H1 (cell line): ENCODE data around the gene NTPCR. TPM values are rescaled to one million over a fixed set of nuclear protein-coding genes. Genes with fewer than 3 reads are reported as not detected.

ENCODE experiments used
- CTCF ChIA-PET: fragments of 300-600 bp; sonication (Branson Sonifier 250); formaldehyde crosslinking; loops from one replicate; lab custom pipeline; 2021; ENCODE audit not compliant: partially characterized antibody; lab: Charles Lee
- POLR2A ChIA-PET: fragments of 300-600 bp; sonication (Branson Sonifier 250); formaldehyde crosslinking; loops from one replicate; lab custom pipeline; 2021; ENCODE audit warnings: inconsistent platforms; ENCODE audit not compliant: partially characterized antibody; lab: Charles Lee
- DNase-seq, 2 experiments: peaks; one replicate each; pipeline versions ENCODE4 v3.0.0 to v3.0.0-alpha.2; 2010 to 2022; ENCODE audit warnings: low spot score in 2 of 2, low read depth in 1 of 2, mixed read lengths in 1 of 2
- FAIRE-seq: peaks from 2 replicates; lab custom pipeline; 2011; peaks lifted over from hg19 to GRCh38; lab: Jason Lieb, UNC
- H2AFZ ChIP-seq: 2 replicates; pipeline ENCODE4 v1.8.1; 2012; ENCODE audit warnings: low read length, inconsistent platforms
- H2AK5ac ChIP-seq: 2 replicates; pipeline ENCODE4 v1.6.1; 2013; ENCODE audit warnings: low read depth, low read length
- H2BK120ac ChIP-seq: replicated peaks from 2 replicates; pipeline ENCODE3; 2013; ENCODE audit warnings: low read depth, low read length, inconsistent platforms
- H2BK12ac ChIP-seq: 2 replicates; pipeline ENCODE4 v1.6.1; 2013; ENCODE audit warnings: low read depth, low read length
- H2BK15ac ChIP-seq: 2 replicates; pipeline ENCODE4 v1.6.1; 2013; ENCODE audit warnings: low read length
- H2BK20ac ChIP-seq: 2 replicates; pipeline ENCODE4 v1.6.1; 2013; ENCODE audit warnings: low read length
- H2BK5ac ChIP-seq: 2 replicates; pipeline ENCODE4 v1.6.1; 2013; ENCODE audit warnings: low read depth, low read length
- H3K14ac ChIP-seq: 2 replicates; pipeline ENCODE4 v1.6.1; 2013; ENCODE audit warnings: inconsistent platforms; ENCODE audit not compliant: insufficient read length
- H3K18ac ChIP-seq: 2 replicates; pipeline ENCODE4 v1.6.1; 2013; ENCODE audit warnings: low read length; ENCODE audit errors: extremely low read depth
- H3K23ac ChIP-seq: 2 replicates; pipeline ENCODE4 v1.6.1; 2013; ENCODE audit warnings: inconsistent platforms; ENCODE audit not compliant: insufficient read length
- H3K23me2 ChIP-seq: 2 replicates; pipeline ENCODE4 v1.6.1; 2013; ENCODE audit warnings: low read depth, low read length
- H3K27ac ChIP-seq: 2 replicates; pipeline ENCODE4 v1.6.1; 2011; ENCODE audit warnings: low read depth, low read length, inconsistent platforms
- H3K27me3 ChIP-seq, 4 experiments: replicated peaks in 1 of 4; 1 replicate in 1 of 4; 2 replicates in 3 of 4; pipeline versions ENCODE4 v1.6.1 to v1.8.1; 2011 to 2013; ENCODE audit warnings: low read length in 3 of 4, mild to moderate bottlenecking in 3 of 4, inconsistent platforms in 2 of 4, mixed read lengths in 2 of 4, moderate library complexity in 1 of 4; ENCODE audit not compliant: control insufficient read depth in 3 of 4, insufficient read depth in 3 of 4; ENCODE audit errors: extremely low read depth in 1 of 4
- H3K36me3 ChIP-seq, 4 experiments: 2 replicates each; pipeline versions ENCODE4 v1.6.1 to v1.8.1; 2011 to 2013; ENCODE audit warnings: mild to moderate bottlenecking in 4 of 4, low read length in 3 of 4, moderate library complexity in 2 of 4, control low read depth in 1 of 4, inconsistent platforms in 1 of 4; ENCODE audit not compliant: insufficient read depth in 4 of 4, control insufficient read depth in 2 of 4
- H3K4ac ChIP-seq: replicated peaks from 2 replicates; pipeline ENCODE3; 2013; ENCODE audit warnings: low read length, low read depth, mixed read lengths, inconsistent platforms; ENCODE audit not compliant: insufficient read length
- H3K4me1 ChIP-seq, 4 experiments: replicated peaks in 1 of 4; 1 replicate in 1 of 4; 2 replicates in 3 of 4; pipeline versions ENCODE4 v1.6.1 to v1.8.1; 2011 to 2013; ENCODE audit warnings: low read length in 3 of 4, inconsistent platforms in 2 of 4, mixed read lengths in 1 of 4; ENCODE audit not compliant: insufficient read depth in 4 of 4, control insufficient read depth in 3 of 4
- H3K4me2 ChIP-seq, 2 experiments: 2 replicates each; pipeline versions ENCODE4 v1.6.1 to v1.8.1; 2011 to 2013; ENCODE audit warnings: low read depth in 2 of 2, low read length in 2 of 2, control low read depth in 1 of 2, inconsistent platforms in 1 of 2, mild to moderate bottlenecking in 1 of 2; ENCODE audit not compliant: insufficient read depth in 1 of 2
- H3K4me3 ChIP-seq, 4 experiments: fragments of 200-600, 300-600 bp in 1 of 4; sonication (generic), shearing (Covaris generic), sonication (Bioruptor Twin) in 1 of 4; 2 replicates each; pipeline versions ENCODE4 v1.5.1 to v1.8.1; 2011 to 2016; ENCODE audit warnings: low read length in 4 of 4, low read depth in 3 of 4, control low read depth in 2 of 4, inconsistent platforms in 2 of 4, mild to moderate bottlenecking in 2 of 4, mixed read lengths in 1 of 4, moderate library complexity in 1 of 4; ENCODE audit not compliant: insufficient read depth in 2 of 4; ENCODE audit errors: extremely low read depth in 1 of 4
- H3K56ac ChIP-seq: replicated peaks from 2 replicates; pipeline ENCODE3; 2013; ENCODE audit warnings: low read depth, mild to moderate bottlenecking, mixed read lengths, low read length, inconsistent platforms; ENCODE audit not compliant: insufficient read length
- H3K79me1 ChIP-seq: 2 replicates; pipeline ENCODE4 v1.6.1; 2013; ENCODE audit warnings: low read depth, low read length, control low read depth
- H3K79me2 ChIP-seq, 2 experiments: 2 replicates each; pipeline versions ENCODE4 v1.6.1 to v1.8.1; 2012 to 2013; ENCODE audit warnings: low read length in 2 of 2, mild to moderate bottlenecking in 2 of 2, inconsistent platforms in 1 of 2; ENCODE audit not compliant: insufficient read depth in 2 of 2, control insufficient read depth in 1 of 2
- H3K9ac ChIP-seq, 4 experiments: replicated peaks in 1 of 4; 1 replicate in 1 of 4; 2 replicates in 3 of 4; pipeline versions ENCODE4 v1.6.1 to v1.8.1; 2011 to 2013; ENCODE audit warnings: low read depth in 3 of 4, low read length in 3 of 4, control low read depth in 2 of 4, mild to moderate bottlenecking in 2 of 4, moderate library complexity in 2 of 4, inconsistent platforms in 1 of 4; ENCODE audit errors: extremely low read depth in 1 of 4
- H3K9me3 ChIP-seq, 2 experiments: 2 replicates each; pipeline versions ENCODE4 v1.6.1 to v1.8.1; 2012 to 2013; ENCODE audit warnings: mild to moderate bottlenecking in 2 of 2, moderate library complexity in 2 of 2, control low read depth in 1 of 2, inconsistent platforms in 1 of 2, low read depth in 1 of 2, low read length in 1 of 2, mixed read lengths in 1 of 2; ENCODE audit not compliant: insufficient read depth in 2 of 2
- H4K20me1 ChIP-seq, 2 experiments: replicated peaks in 1 of 2; 2 replicates each; pipeline versions ENCODE3 to v1.8.1; 2011 to 2013; ENCODE audit warnings: inconsistent platforms in 2 of 2, low read length in 2 of 2, mild to moderate bottlenecking in 1 of 2; ENCODE audit not compliant: insufficient read depth in 2 of 2, control insufficient read depth in 1 of 2
- H4K5ac ChIP-seq: 2 replicates; pipeline ENCODE4 v1.6.1; 2013; ENCODE audit warnings: low read length, low read depth, mixed read lengths, inconsistent platforms; ENCODE audit not compliant: insufficient read length
- H4K8ac ChIP-seq: 2 replicates; pipeline ENCODE4 v1.8.0; 2013; ENCODE audit warnings: mild to moderate bottlenecking, moderate library complexity, low read length, inconsistent platforms; ENCODE audit not compliant: insufficient read depth; ENCODE audit errors: extremely low read depth
- H4K91ac ChIP-seq: replicated peaks from 2 replicates; pipeline ENCODE3; 2013; ENCODE audit warnings: low read length, mixed read lengths, inconsistent platforms; ENCODE audit not compliant: insufficient read length
- ASH2L ChIP-seq: fragments of 200-600, 300-600 bp; sonication (generic); IDR thresholded peaks from one replicate; pipeline ENCODE4 v1.7.1; 2017; ENCODE audit warnings: low read length
- JUN ChIP-seq: IDR thresholded peaks from 2 replicates; pipeline ENCODE4 v1.6.1; 2011; ENCODE audit warnings: low read depth, mild to moderate bottlenecking, improper control_type of control experiment, low read length
- KDM4A ChIP-seq: IDR thresholded peaks from one replicate; pipeline ENCODE4 v1.7.1; 2012; ENCODE audit warnings: low read depth, mild to moderate bottlenecking, moderate library complexity, low read length, inconsistent platforms; ENCODE audit not compliant: severe bottlenecking
- KDM5A ChIP-seq: fragments of 200-600 bp; IDR thresholded peaks from 2 replicates; pipeline ENCODE4 v1.7.1; 2012; ENCODE audit warnings: mild to moderate bottlenecking, low read length, inconsistent platforms, mixed read lengths
- MAFK ChIP-seq: IDR thresholded peaks from 2 replicates; pipeline ENCODE4 v1.6.1; 2012; ENCODE audit warnings: low read depth, mild to moderate bottlenecking, improper control_type of control experiment, low read length
- NRF1 ChIP-seq: IDR thresholded peaks from 2 replicates; pipeline ENCODE4 v1.6.1; 2011; ENCODE audit warnings: mild to moderate bottlenecking, low read depth, low read length, improper control_type of control experiment
- RFX5 ChIP-seq: IDR thresholded peaks from 2 replicates; pipeline ENCODE4 v1.6.1; 2011; ENCODE audit warnings: low read depth, low read length, improper control_type of control experiment, borderline replicate concordance
- RXRA ChIP-seq: IDR thresholded peaks from 2 replicates; pipeline ENCODE4 v1.6.1; 2011; ENCODE audit warnings: low read depth, mild to moderate bottlenecking, low read length, moderate library complexity; ENCODE audit not compliant: insufficient read depth
- SIRT6 ChIP-seq: IDR thresholded peaks from one replicate; pipeline ENCODE4 v1.7.1; 2012; ENCODE audit warnings: low read length, inconsistent platforms
- SP2 ChIP-seq: IDR thresholded peaks from 2 replicates; pipeline ENCODE4 v1.6.1; 2012; ENCODE audit warnings: mild to moderate bottlenecking, low read length, inconsistent platforms
- SP4 ChIP-seq: IDR thresholded peaks from 2 replicates; pipeline ENCODE4 v1.6.1; 2012; ENCODE audit warnings: low read length, inconsistent platforms
- TAF7 ChIP-seq: optimal IDR thresholded peaks from 2 replicates; pipeline ENCODE3; 2011; ENCODE audit warnings: low read depth, mild to moderate bottlenecking, inconsistent platforms, low read length, moderate library complexity, borderline replicate concordance
- TCF12 ChIP-seq: IDR thresholded peaks from 2 replicates; pipeline ENCODE4 v1.6.1; 2011; ENCODE audit warnings: low read depth, mild to moderate bottlenecking, low read length
- TEAD4 ChIP-seq: IDR thresholded peaks from 2 replicates; pipeline ENCODE4 v1.6.1; 2012; ENCODE audit warnings: low read depth, low read length, inconsistent platforms, mixed read lengths
- WGBS, 2 experiments: shearing (Covaris generic) in 1 of 2; methylation state at CpG; one replicate each; pipeline versions ENCODE4 v1.1.6 to v1.1.7; 2013 to 2015; ENCODE audit warnings: low lambda C conversion rate in 2 of 2, mixed read lengths in 2 of 2, inconsistent platforms in 1 of 2, low coverage in 1 of 2, missing lambda C conversion rate in 1 of 2; ENCODE audit not compliant: insufficient replicate concordance in 2 of 2, insufficient coverage in 1 of 2, insufficient read length in 1 of 2; ENCODE audit errors: extremely low coverage in 1 of 2, missing lambda C conversion rate in 1 of 2; 5-methylcytosine and 5-hydroxymethylcytosine counted together
- polyA plus RNA-seq, 7 experiments: library from polyadenylated mRNA; depleted of rRNA in 3 of 7; stranded (reverse) in 5 of 7; unstranded in 2 of 7; fragments of >200 nt in 5 of 7; fragments of 200-250 nt in 2 of 7; gene quantifications; 1 replicate in 5 of 7; 2 replicates in 1 of 7; 4 replicates in 1 of 7; pipeline versions ENCODE4 v1.2.1 to v1.2.3, GENCODE V29; 2011 to 2013; ENCODE audit warnings: missing spikeins in 2 of 7, mixed read lengths in 2 of 7
- total RNA-seq: library from RNA; stranded (reverse); fragmentation: NEBNext Ultra II Directional; extraction: Animal tissue kit (Norgen Biotek cat#: 25700); gene quantifications from 2 replicates; pipeline ENCODE4 v1.2.1, GENCODE V29; 2021
- TF ChIP-seq, protein P1 (sequence below): IDR thresholded peaks from 2 replicates; pipeline ENCODE4 v1.6.1; 2012; ENCODE audit warnings: inconsistent platforms

Gene NTPCR
- total and polyA plus RNA-seq, 2 of the 8 experiments (the other 6 are each of a cell fraction or from before 2014, with no cell fraction given), result 22.6 to 73.1 TPM

DNA sequence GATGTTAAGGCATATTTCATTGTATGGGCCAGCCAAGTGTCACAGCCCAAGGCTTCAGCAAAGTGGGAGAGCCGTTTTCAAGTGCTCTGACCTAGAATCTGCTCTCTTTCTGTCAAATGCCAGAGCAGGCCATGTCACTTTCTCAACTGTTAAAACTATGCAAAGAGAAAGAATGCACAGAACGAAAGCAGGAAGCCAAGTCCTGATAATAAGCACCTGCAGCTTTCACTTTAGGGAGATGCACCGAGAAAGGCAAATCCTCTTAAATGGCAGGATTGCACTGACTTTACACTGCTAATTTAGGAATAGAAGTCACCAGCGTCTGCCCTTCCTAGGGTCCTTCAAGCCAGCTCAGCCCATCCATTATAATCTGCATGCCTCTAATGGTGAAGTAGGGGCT is 49.2 kb upstream of the NTPCR start:
- FAIRE-seq (no peak), DNase-seq (no peak)
- Histone ChIP-seq H3K4me1 (peaks cover 0 to 10% (median 4%) of the 10 kb centered on the region in 4 experiments; a peak in 5 of 7 replicates), H3K27ac (no peak overlapping the region), H3K23ac (no peak overlapping the region), H2BK5ac (no peak overlapping the region), H4K5ac (no peak overlapping the region), H3K18ac (no peak overlapping the region), H2AK5ac (no peak overlapping the region), H3K14ac (no peak overlapping the region), H3K9me3 (no peaks in the 10 kb centered on the region; a peak in 1 of 4 replicates), H3K4ac (no peak overlapping the region), H3K36me3 (no peaks in the 10 kb centered on the region), H3K27me3 (no peaks in the 10 kb centered on the region), H3K79me2 (no peaks in the 10 kb centered on the region), H4K91ac (no peak overlapping the region), H3K9ac (no peak overlapping the region), H3K4me3 (no peak overlapping the region), H2BK12ac (no peak overlapping the region), H4K20me1 (no peaks in the 10 kb centered on the region), H3K4me2 (no peak overlapping the region), H4K8ac (no peak overlapping the region), H3K79me1 (no peaks in the 10 kb centered on the region), H3K23me2 (no peaks in the 10 kb centered on the region), H2BK20ac (no peak overlapping the region), H3K56ac (no peak overlapping the region), H2BK120ac (no peak overlapping the region), H2BK15ac (no peak overlapping the region), H2AFZ (no peak overlapping the region)
- no peak for TF ChIP-seq TCF12
- no peak for TF ChIP-seq SIRT6
- TF ChIP-seq ASH2L, result no peak
- TF ChIP-seq SP4, result no peak
- no peak for TF ChIP-seq KDM4A
- TF ChIP-seq, protein P1, sequence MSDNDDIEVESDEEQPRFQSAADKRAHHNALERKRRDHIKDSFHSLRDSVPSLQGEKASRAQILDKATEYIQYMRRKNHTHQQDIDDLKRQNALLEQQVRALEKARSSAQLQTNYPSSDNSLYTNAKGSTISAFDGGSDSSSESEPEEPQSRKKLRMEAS, result no peak
- no peak for TF ChIP-seq NRF1
- no peak for TF ChIP-seq SP2
- no peak for TF ChIP-seq RXRA
- TF ChIP-seq KDM5A, result no peak
- TF ChIP-seq MAFK, result no peak
- TF ChIP-seq TEAD4, result no peak
- TF ChIP-seq JUN, result no peak
- no peak for TF ChIP-seq RFX5
- no peak for TF ChIP-seq TAF7
- ChIA-PET POLR2A (no interaction called here), CTCF (interaction anchor here (1.3 kb wide), 1 partner anchor 39 kb away, joined by 6 read pairs; no protein-coding TSS in a partner anchor)
- WGBS, 2 experiments, result 77% methylated on average over 4 of the region's 4 CpGs; no CpG with 5 or more reads in 1 of the 2 experiments
